Lower leg skin (tissue), 4 donors: ENCODE results near the gene RAVER1. TPM values are rescaled to one million over a fixed set of nuclear protein-coding genes. Genes with fewer than 3 reads are reported as not detected.

Experiments used
- DNase-seq, 2 donors: peaks; one replicate each; pipeline ENCODE4 v3.0.0-alpha.2; 2019; ENCODE audit warnings: low spot score in 2 of 2
- H3K4me3 ChIP-seq: fragments of 200-600 bp; sonication (generic); 2 replicates; pipeline ENCODE4 v1.5.1; 2017; ENCODE audit warnings: mild to moderate bottlenecking, low read depth; ENCODE audit not compliant: poor library complexity, severe bottlenecking
- POLR2A ChIP-seq, 2 donors: fragments of 450-650 bp; IDR thresholded peaks; one replicate each; pipeline ENCODE4 v1.6.1; 2016 to 2017; ENCODE audit warnings: antibody characterized with exemption in 2 of 2, mild to moderate bottlenecking in 1 of 2, moderate library complexity in 1 of 2
- WGBS, 2 donors: methylation state at CpG; one replicate each; pipeline ENCODE4 v1.1.5; 2018; 5-methylcytosine and 5-hydroxymethylcytosine counted together
- intact Hi-C: fragments of 100-400 bp; cut with DNase I; formaldehyde crosslinking; loops from one replicate; pipeline ENCODE4 v1.15.0; 2023; ENCODE audit warnings: low total_unique reads
- total RNA-seq, 4 donors: library from RNA; depleted of rRNA; stranded (reverse); fragments of >200 nt; gene quantifications; one replicate each; pipeline ENCODE4 v1.1.0, GENCODE V29; 2016
- TF ChIP-seq, protein P1 (sequence below), 3 donors: fragments of 450-650 bp; IDR thresholded peaks; one replicate each; pipeline ENCODE4 v1.5.1; 2016; ENCODE audit warnings: antibody characterized with exemption in 3 of 3, mild to moderate bottlenecking in 3 of 3, moderate library complexity in 2 of 3

Gene RAVER1
- total RNA-seq, 4 donors from 2014 or later: 14.2 to 22.5 (median 19.2) TPM

DNA sequence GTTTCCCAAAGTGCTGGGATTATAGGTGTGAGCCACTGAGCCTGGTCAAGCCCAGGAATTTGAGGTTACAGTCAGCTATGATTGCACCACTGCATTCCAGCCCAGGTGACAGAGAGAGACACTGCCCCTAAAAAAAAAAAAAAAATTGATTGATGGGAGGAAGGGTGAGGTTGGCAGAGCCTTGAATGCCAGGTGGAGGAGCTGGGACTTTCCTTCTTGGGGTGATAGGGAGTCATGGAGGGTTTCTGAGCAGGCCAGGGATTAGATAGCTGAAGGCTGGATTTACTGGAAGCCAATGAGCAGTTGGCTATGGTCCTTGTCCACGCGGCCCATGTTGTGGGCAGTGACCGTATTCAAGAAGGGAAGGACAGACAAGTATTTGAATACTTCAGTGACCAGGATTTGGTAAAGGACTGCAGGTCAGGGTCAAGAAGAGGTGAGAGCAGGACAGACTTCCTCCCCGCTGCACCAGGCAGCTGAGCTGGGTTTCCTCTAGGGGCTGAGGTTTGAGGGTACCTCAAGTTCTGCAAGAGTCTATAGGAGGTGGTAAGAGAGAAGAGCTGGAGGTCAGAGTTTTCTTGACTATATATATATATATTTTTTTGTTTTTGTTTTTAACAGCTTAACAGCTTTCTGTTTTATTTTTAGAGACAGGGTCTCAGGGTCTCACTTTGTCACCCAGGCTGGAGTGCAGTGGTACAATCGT, 53.4 kb downstream of the RAVER1 start:
- no peak for TF ChIP-seq POLR2A (IDR thresholded peaks at IDR 0.05)
- TF ChIP-seq, protein P1, sequence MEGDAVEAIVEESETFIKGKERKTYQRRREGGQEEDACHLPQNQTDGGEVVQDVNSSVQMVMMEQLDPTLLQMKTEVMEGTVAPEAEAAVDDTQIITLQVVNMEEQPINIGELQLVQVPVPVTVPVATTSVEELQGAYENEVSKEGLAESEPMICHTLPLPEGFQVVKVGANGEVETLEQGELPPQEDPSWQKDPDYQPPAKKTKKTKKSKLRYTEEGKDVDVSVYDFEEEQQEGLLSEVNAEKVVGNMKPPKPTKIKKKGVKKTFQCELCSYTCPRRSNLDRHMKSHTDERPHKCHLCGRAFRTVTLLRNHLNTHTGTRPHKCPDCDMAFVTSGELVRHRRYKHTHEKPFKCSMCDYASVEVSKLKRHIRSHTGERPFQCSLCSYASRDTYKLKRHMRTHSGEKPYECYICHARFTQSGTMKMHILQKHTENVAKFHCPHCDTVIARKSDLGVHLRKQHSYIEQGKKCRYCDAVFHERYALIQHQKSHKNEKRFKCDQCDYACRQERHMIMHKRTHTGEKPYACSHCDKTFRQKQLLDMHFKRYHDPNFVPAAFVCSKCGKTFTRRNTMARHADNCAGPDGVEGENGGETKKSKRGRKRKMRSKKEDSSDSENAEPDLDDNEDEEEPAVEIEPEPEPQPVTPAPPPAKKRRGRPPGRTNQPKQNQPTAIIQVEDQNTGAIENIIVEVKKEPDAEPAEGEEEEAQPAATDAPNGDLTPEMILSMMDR (IDR thresholded peaks at IDR 0.05): no peak
- 90 to 91% methylated on average over 5 of the region's 5 CpGs for WGBS, 2 donors
- no peak overlapping the region for H3K4me3 ChIP-seq
- no peak for DNase-seq
- intact Hi-C loops: no loop called here

DNA sequence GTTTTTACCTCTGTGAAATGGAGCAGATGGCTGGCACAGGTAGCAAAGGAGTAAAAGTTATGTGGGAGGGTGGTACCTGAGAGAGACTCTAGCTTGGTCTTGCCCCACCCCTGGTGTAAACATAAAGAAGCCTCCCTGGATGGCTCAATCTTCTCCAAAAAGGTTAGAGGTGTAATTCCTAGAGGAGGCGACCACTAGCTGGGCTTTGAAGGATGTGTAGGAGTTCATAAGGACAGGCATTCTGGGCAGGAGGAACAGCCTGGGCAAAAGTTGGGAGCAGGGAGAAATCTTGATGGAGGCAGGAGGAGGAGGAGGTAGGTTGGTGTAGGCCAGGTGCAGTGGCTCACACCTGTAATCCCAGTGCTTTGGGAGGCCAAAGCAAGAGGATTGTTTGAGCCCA, 54.4 kb downstream of the RAVER1 start:
- no peak for DNase-seq
- no peak overlapping the region for H3K4me3 ChIP-seq
- no peak for TF ChIP-seq POLR2A (IDR thresholded peaks at IDR 0.05)
- TF ChIP-seq, protein P1 (IDR thresholded peaks at IDR 0.05): no peak
- intact Hi-C loops: no loop called here
- 88 to 95% methylated on average over 1 of the region's 1 CpG for WGBS, 2 donors

DNA sequence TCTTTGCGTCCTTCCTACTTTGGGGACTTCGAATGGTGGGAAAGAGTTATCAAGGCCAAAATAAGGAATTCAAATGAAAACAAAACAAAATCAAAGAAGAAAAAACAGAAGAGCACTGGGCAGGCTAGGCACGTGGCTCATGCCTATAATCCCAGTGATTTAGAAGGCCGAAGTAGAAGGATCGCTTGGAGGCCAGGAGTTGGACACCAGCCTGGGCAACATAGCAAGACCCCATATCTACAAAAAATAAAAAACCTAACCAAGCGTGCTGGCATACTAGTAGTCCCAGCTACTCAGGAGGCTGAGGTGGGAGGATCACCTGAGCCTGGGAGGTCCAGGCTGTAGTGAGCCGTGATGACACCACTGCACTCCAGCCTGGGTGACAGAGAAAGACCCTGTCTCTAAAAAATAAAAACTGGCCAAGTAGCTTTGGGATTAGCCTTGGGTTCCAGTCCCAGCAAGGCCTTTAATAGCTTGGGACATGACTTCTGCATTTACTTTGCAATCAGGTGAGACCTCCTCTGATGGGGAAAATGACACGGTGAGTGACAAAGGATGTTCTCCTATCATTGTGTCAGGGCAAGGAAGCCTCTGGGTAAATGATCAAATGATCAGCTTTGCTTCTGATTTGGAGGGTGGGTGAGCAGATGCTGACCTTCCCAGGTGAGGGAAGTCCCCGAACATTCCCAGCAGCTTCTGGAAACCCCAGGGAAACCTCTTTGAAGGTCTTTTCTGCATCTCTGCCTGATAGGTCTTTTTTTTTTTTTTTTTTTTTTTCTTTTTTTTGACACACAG, 55.3 kb downstream of the RAVER1 start:
- 92% methylated on average over 9 of the region's 9 CpGs for WGBS, 2 donors
- TF ChIP-seq, protein P1 (IDR thresholded peaks at IDR 0.05): no peak
- TF ChIP-seq POLR2A (IDR thresholded peaks at IDR 0.05): no peak
- no peak overlapping the region for H3K4me3 ChIP-seq
- DNase-seq: no peak
- intact Hi-C loops: no loop called here

DNA sequence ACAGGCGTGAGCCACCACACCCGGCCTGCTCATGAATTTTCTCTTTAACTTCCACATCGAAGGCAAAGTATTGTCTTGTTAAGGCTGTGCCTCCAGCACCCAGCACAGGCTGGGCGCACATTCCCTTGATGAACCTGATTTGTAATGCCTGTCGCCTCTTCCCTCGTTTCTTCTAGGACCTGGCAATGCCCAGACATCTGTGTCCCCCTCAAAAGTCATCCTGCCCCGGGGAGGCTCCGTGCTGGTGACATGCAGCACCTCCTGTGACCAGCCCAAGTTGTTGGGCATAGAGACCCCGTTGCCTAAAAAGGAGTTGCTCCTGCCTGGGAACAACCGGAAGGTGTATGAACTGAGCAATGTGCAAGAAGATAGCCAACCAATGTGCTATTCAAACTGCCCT, 58.7 kb downstream of the RAVER1 start:
- H3K4me3 ChIP-seq: no peak overlapping the region
- intact Hi-C loops: no loop called here
- 80 to 82% methylated on average over 10 of the region's 10 CpGs for WGBS, 2 donors
- TF ChIP-seq, protein P1 (IDR thresholded peaks at IDR 0.05): no peak
- TF ChIP-seq POLR2A (IDR thresholded peaks at IDR 0.05): no peak
- no peak for DNase-seq

DNA sequence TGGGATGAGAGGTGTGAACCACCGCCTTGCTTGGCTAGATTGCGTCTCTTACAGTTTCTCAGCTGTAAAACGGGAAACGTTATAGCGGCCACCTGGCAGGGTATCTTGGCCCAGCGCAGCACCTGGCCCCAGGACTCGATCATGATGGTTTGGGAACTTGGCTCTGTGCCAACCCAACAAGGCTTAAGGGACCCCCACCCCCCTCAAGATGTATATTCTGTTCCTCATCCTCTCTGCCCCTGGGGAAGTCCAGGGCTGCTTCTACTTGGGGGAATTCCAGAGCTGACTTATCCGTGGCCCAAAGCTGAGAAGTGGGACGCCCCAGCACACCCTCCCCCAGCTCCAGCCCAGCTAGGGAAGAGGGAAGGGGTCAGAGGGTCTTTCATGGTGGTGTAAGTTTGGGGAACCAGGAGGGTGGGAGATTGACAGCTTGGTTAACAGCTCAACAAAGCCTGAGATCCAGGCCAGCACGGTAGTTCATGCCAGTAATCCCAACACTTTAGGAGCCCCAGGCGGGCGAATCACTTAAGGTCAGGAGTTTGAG, 61.7 kb downstream of the RAVER1 start:
- peak in 1 of 2 donors; percentile 87 for DNase-seq
- intact Hi-C loops: no loop called here
- 30 to 36% methylated on average over 12 of the region's 12 CpGs for WGBS, 2 donors
- no peak for TF ChIP-seq POLR2A (IDR thresholded peaks at IDR 0.05)
- TF ChIP-seq, protein P1 (IDR thresholded peaks at IDR 0.05): no peak
- H3K4me3 ChIP-seq: peak overlapping the region; percentile 35
